Left ventricle myocardium inferior (tissue), 1 donor: ENCODE results near the gene MRPS16. TPM values are rescaled to one million over a fixed set of nuclear protein-coding genes. Genes with fewer than 3 reads are reported as not detected.

Experiments used
- DNase-seq: peaks from one replicate; pipeline ENCODE4 v3.0.0-alpha.2; 2020
- H3K27ac ChIP-seq: fragments of 200-600 bp; replicated peaks from 2 replicates; pipeline ENCODE4 v1.8.0; 2021
- H3K27me3 ChIP-seq: fragments of 200-600 bp; 2 replicates; pipeline ENCODE4 v1.8.0; 2021; ENCODE audit warnings: low read depth
- H3K36me3 ChIP-seq: fragments of 200-600 bp; 2 replicates; pipeline ENCODE4 v1.8.0; 2021
- H3K4me1 ChIP-seq: fragments of 200-600 bp; 2 replicates; pipeline ENCODE4 v1.8.0; 2021
- H3K4me3 ChIP-seq: fragments of 200-600 bp; 2 replicates; pipeline ENCODE4 v1.8.0; 2021; ENCODE audit warnings: mild to moderate bottlenecking, moderate library complexity
- H3K9me3 ChIP-seq: fragments of 200-600 bp; replicated peaks from 2 replicates; pipeline ENCODE4 v1.8.0; 2021
- intact Hi-C: fragments of 100-400 bp; cut with micrococcal nuclease; formaldehyde crosslinking; loops from one replicate; pipeline ENCODE4 v1.11.0; 2022
- total RNA-seq: library from RNA; stranded (reverse); fragmentation: NEBNext Ultra II Directional; extraction: Animal tissue kit (Norgen Biotek cat#: 25700); gene quantifications from one replicate; pipeline ENCODE4 v1.2.1, GENCODE V29; 2021
- TF ChIP-seq, protein P1 (sequence below): fragments of 200-600 bp; IDR thresholded peaks from 2 replicates; pipeline ENCODE4 v1.8.0; 2021; ENCODE audit warnings: antibody characterized with exemption, mild to moderate bottlenecking, borderline replicate concordance
- donor health status: DM: no; HTN: yes; CAD: no; lungs with severe emphysema.

The MRPS16 gene
- total RNA-seq, 1 donor from 2014 or later, result 102 TPM

DNA sequence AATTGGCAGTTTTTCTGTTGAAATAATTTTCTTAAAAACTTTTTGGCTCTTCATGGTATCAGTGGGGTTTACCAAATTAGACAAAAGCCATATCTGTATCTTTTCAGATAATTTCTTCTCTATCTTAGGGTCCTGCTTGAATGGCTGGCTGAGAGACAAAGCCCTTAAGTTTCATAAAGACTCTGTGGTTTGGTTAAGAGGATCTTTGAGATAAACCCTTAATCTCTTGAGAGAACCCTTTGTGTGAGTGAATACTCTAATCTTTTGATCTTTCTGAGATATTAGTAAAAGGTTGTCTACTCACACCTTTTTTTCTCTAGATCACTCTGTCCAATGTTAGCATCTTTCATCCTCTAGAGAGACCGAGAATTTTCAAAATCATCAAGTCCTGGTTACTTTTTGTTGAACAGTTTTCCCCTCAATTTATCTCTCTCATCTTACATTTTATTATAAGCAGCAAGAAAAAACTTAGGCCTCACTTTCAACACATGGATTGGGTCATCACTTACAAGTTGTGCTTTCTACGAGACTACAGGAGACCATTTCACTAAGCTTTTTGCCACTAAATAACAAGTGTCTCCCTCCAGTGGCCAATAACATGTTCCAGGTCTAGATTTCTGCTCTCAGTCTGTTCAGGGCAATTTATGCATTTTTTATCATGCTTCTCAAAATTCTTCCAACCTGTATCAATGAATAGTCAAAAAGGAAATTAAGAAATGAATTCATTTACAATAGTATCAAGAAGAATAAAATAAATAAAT is 33.8 kb downstream of the MRPS16 start:
- Histone ChIP-seq H3K4me3 (no peak overlapping the region), H3K27ac (no peak overlapping the region), H3K27me3 (no peaks in the 10 kb centered on the region), H3K36me3 (peaks cover 32% of the 10 kb centered on the region), H3K9me3 (no peaks in the 10 kb centered on the region), H3K4me1 (no peaks in the 10 kb centered on the region)
- intact Hi-C loops, result no loop called here
- no peak for DNase-seq
- TF ChIP-seq, protein P1, sequence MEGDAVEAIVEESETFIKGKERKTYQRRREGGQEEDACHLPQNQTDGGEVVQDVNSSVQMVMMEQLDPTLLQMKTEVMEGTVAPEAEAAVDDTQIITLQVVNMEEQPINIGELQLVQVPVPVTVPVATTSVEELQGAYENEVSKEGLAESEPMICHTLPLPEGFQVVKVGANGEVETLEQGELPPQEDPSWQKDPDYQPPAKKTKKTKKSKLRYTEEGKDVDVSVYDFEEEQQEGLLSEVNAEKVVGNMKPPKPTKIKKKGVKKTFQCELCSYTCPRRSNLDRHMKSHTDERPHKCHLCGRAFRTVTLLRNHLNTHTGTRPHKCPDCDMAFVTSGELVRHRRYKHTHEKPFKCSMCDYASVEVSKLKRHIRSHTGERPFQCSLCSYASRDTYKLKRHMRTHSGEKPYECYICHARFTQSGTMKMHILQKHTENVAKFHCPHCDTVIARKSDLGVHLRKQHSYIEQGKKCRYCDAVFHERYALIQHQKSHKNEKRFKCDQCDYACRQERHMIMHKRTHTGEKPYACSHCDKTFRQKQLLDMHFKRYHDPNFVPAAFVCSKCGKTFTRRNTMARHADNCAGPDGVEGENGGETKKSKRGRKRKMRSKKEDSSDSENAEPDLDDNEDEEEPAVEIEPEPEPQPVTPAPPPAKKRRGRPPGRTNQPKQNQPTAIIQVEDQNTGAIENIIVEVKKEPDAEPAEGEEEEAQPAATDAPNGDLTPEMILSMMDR, result no peak

DNA sequence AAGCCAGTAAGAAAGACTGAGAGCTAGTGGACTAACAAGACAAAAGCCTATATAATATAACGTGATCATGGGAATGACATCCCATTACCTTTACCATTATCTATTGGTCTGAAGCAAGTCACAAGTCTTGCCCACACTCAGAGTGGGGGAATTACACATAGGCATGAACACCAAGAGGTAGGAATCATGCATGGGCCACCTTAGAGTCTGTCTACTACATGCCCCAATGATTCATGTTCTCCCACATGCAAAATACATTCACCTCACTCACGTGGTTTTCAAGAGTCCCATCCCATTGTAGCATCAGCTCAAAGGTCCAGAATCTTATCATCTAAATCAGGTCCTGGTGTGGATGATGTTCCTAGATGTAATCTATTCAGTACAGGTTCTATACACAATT is 34.8 kb downstream of the MRPS16 start:
- Histone ChIP-seq H3K36me3 (peaks cover 32% of the 10 kb centered on the region), H3K27ac (no peak overlapping the region), H3K4me1 (no peaks in the 10 kb centered on the region), H3K4me3 (no peak overlapping the region), H3K27me3 (no peaks in the 10 kb centered on the region), H3K9me3 (no peaks in the 10 kb centered on the region)
- intact Hi-C loops, result no loop called here
- no peak for DNase-seq
- TF ChIP-seq, protein P1, result no peak

DNA sequence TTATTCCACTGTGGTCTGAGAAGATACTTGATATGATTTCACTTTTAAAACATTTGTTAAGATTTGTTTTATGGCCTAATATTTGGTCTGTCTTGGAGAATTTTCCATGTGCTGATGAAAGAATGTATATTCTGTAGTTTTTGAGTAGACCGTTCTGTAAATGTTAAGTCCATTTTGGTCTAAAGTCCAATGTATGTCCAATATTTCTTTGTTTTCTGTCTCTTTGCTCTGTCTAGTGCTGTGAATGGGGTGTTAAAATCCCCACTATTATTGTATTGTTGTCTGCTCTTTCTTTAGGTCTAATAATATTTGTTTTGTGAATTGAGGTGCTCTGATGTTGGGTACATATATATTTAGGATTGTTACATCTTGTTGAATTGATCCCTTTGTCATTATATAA is 36.7 kb downstream of the MRPS16 start:
- Histone ChIP-seq H3K4me1 (no peaks in the 10 kb centered on the region), H3K27me3 (no peaks in the 10 kb centered on the region), H3K36me3 (peaks cover 35% of the 10 kb centered on the region), H3K27ac (no peak overlapping the region), H3K4me3 (no peak overlapping the region), H3K9me3 (no peaks in the 10 kb centered on the region)
- DNase-seq, result no peak
- TF ChIP-seq, protein P1, result no peak
- intact Hi-C loops, result no loop called here

DNA sequence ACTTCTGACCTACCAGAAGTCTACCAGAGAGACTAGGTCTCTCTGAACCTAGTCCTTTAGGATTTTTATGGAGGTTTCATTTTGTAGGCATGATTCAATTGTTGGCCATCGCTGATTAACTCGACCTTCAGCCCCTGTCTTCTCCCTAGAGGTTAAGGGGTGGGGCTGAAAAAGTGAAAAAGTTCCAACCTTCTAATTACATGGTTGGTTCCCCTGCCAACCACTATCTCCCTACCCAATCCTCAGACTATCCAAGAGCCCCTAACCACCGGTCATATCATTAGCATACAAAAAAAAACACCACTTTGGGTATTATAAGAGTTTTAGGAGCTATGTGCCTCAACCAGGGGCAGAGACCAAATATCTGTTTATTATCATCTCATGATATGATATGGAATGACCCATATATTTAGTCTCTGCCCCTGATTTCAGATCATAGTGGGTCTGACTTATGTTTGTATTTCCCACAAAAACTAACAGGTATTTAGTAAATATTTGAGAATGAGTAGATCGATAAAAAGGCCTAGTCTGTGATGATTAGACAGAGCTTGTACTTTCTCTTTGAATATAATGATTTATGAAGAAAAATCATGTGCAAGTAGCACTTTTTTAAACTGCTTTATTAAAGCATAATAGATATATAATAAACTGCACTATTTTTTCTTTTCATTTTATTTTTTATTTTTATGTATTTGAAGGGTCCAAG is 41.2 kb downstream of the MRPS16 start:
- intact Hi-C loops, result no loop called here
- no peak for DNase-seq
- no peak overlapping the region for H3K27ac ChIP-seq
- H3K9me3 ChIP-seq, result no peaks in the 10 kb centered on the region
- H3K36me3 ChIP-seq, result peaks cover 26% of the 10 kb centered on the region
- no peaks in the 10 kb centered on the region for H3K27me3 ChIP-seq
- no peak overlapping the region for H3K4me3 ChIP-seq
- H3K4me1 ChIP-seq, result peaks cover 5% of the 10 kb centered on the region
- TF ChIP-seq, protein P1, result no peak

DNA sequence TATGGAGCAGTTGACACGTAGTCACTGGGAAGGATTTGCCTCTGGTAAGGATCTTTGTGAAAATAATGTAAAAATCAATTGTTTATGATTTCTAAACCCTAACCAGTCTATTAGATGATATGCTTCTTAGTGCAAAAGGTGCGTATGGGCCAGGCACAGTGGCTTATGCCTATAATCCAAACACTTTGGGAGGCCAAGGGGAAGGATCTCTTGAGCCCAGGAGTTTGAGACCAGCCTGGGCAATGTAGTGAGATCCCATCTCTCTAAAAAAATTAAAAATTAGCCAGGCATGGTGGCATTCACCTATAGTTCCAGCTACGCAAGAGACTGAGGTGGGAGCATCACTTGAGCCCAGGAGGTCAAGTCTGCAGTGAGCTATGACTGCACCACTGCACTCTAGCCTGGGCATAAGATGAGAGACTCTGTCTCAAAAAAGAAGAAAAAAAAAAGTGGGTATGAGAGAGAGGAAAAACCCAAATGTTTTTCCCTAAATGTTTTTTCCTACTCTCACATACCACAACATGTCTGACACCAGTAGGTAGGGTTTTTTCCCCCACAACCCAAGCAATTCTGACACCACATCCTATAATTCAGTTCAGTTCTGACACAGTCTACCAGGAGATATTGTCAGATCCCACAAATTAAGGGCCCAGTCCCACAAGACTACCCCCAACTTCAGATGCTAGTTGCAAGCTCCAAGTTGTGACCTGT is 41.9 kb downstream of the MRPS16 start:
- H3K36me3 ChIP-seq, result peaks cover 26% of the 10 kb centered on the region
- intact Hi-C loops, result no loop called here
- no peak overlapping the region for H3K4me3 ChIP-seq
- H3K27me3 ChIP-seq, result no peaks in the 10 kb centered on the region
- H3K27ac ChIP-seq, result no peak overlapping the region
- no peaks in the 10 kb centered on the region for H3K9me3 ChIP-seq
- H3K4me1 ChIP-seq, result peaks cover 5% of the 10 kb centered on the region
- DNase-seq, result no peak
- TF ChIP-seq, protein P1, result no peak
